ENCODE data around the gene RHBDL2. TPM values are rescaled to one million over a fixed set of nuclear protein-coding genes. Genes with fewer than 3 reads are reported as not detected.

Gene RHBDL2
- total and polyA plus RNA-seq, 10 of the 15 experiments (the other 5 are each of a cell fraction or from before 2014, with no cell fraction given): 0.05 TPM; not detected in 9

- intact Hi-C loops (cut with micrococcal nuclease; ENCODE audit: unreplicated experiment) (no loop called here), in situ Hi-C loops (cut with MboI) (no loop called here)
- no TSS peak for BruUV-seq (replicated peaks)
- Histone ChIP-seq H3K79me2 (ENCODE audit: control insufficient read depth, insufficient read depth, low read length) (no peaks in the 10 kb centered on the region), H4K20me1 (ENCODE audit: control insufficient read depth, insufficient read depth) (no peaks in the 10 kb centered on the region), H3K36me3 (ENCODE audit: control insufficient read depth in 2 of 2, insufficient read depth in 2 of 2, low read length in 1 of 2) (no peaks in the 10 kb centered on the region), H3K27me3 (replicated peaks in 1 of 2; ENCODE audit: control insufficient read depth in 2 of 2, insufficient read depth in 2 of 2, low read length in 1 of 2) (no peaks in the 10 kb centered on the region), H3K27ac (ENCODE audit: control insufficient read depth, insufficient read depth) (no peak overlapping the region), H3K4me1 (ENCODE audit: control insufficient read depth, insufficient read depth, low read length) (no peaks in the 10 kb centered on the region), H2AFZ (ENCODE audit: control insufficient read depth, low read depth, low read length) (no peak overlapping the region), H3K9ac (ENCODE audit: control insufficient read depth, insufficient read depth, low read length) (no peak overlapping the region), H3K4me3 (no peak overlapping the region), H3K4me2 (ENCODE audit: control insufficient read depth, insufficient read depth) (no peak overlapping the region), H3K9me3 (replicated peaks; ENCODE audit: control insufficient read depth, insufficient read depth, low read length) (no peaks in the 10 kb centered on the region)
- ChIA-PET SMC1A (ENCODE audit: uncharacterized antibody, unreplicated experiment) (no interaction called here), POLR2A (no interaction called here), CTCF (interaction anchor here (1.1 kb wide), 1 partner anchor 142 kb away, joined by 5 read pairs; no protein-coding TSS in a partner anchor), RAD21 (ENCODE audit: unreplicated experiment) (no interaction called here)
- TF ChIP-seq NBN (IDR thresholded peaks at IDR 0.05) (no peak), RAD51 (IDR thresholded peaks at IDR 0.05) (no peak), CBFB (IDR thresholded peaks at IDR 0.05; ENCODE audit: low read depth) (no peak), PAX8 (IDR thresholded peaks at IDR 0.05) (no peak), SUZ12 (IDR thresholded peaks at IDR 0.05; ENCODE audit: unreplicated experiment) (no peak), POLR2AphosphoS5 (IDR thresholded peaks at IDR 0.05; ENCODE audit: low read length) (no peak)
- DNase-seq (ENCODE audit: low read depth, low spot score) (no peak), ATAC-seq (no peak), FAIRE-seq (no peak)
- 52% methylated on average over 2 of the region's 2 CpGs for WGBS (ENCODE audit: insufficient coverage, insufficient replicate concordance, low lambda C conversion rate, missing lambda C conversion rate)
Measured at GRCh38 chr1:38950553-38950952, 8.9 kb upstream of the RHBDL2 start.

- in situ Hi-C loops (cut with MboI) (no loop called here), intact Hi-C loops (cut with micrococcal nuclease; ENCODE audit: unreplicated experiment) (no loop called here)
- ChIA-PET CTCF (no interaction called here), SMC1A (ENCODE audit: uncharacterized antibody, unreplicated experiment) (no interaction called here), RAD21 (ENCODE audit: unreplicated experiment) (no interaction called here), POLR2A (no interaction called here)
- Histone ChIP-seq H3K4me1 (ENCODE audit: control insufficient read depth, insufficient read depth, low read length) (no peaks in the 10 kb centered on the region), H4K20me1 (ENCODE audit: control insufficient read depth, insufficient read depth) (no peaks in the 10 kb centered on the region), H3K36me3 (ENCODE audit: control insufficient read depth in 2 of 2, insufficient read depth in 2 of 2, low read length in 1 of 2) (no peaks in the 10 kb centered on the region), H3K27me3 (replicated peaks in 1 of 2; ENCODE audit: control insufficient read depth in 2 of 2, insufficient read depth in 2 of 2, low read length in 1 of 2) (no peaks in the 10 kb centered on the region; a peak in 1 of 4 replicates), H2AFZ (ENCODE audit: control insufficient read depth, low read depth, low read length) (no peak overlapping the region), H3K9me3 (replicated peaks; ENCODE audit: control insufficient read depth, insufficient read depth, low read length) (no peaks in the 10 kb centered on the region), H3K79me2 (ENCODE audit: control insufficient read depth, insufficient read depth, low read length) (no peaks in the 10 kb centered on the region), H3K4me2 (ENCODE audit: control insufficient read depth, insufficient read depth) (no peak overlapping the region), H3K9ac (ENCODE audit: control insufficient read depth, insufficient read depth, low read length) (no peak overlapping the region), H3K4me3 (no peak overlapping the region), H3K27ac (ENCODE audit: control insufficient read depth, insufficient read depth) (no peak overlapping the region)
- FAIRE-seq: no peak
- ATAC-seq: no peak
- DNase-seq (ENCODE audit: low read depth, low spot score): no peak
- TF ChIP-seq GABPA (IDR thresholded peaks at IDR 0.05; ENCODE audit: low read depth) (no peak), CBX5 (IDR thresholded peaks at IDR 0.05; ENCODE audit: low read depth) (no peak), ESRRA (IDR thresholded peaks at IDR 0.05; ENCODE audit: low read length) (no peak), ETV6 (conservative IDR thresholded peaks at IDR 0.05 in 1 of 2, IDR thresholded peaks at IDR 0.05 in 1 of 2; ENCODE audit: borderline replicate concordance in 1 of 2, low read depth in 1 of 2) (no peak), RAD21 (IDR thresholded peaks at IDR 0.05; ENCODE audit: insufficient read depth, low read depth, low read length) (no peak), HCFC1 (IDR thresholded peaks at IDR 0.05; ENCODE audit: low read length) (no peak), TCF12 (IDR thresholded peaks at IDR 0.05; ENCODE audit: low read depth, low read length) (no peak), NR2C1 (IDR thresholded peaks at IDR 0.05) (no peak), IRF4 (IDR thresholded peaks at IDR 0.05; ENCODE audit: low read depth, low read length) (no peak)
- BruUV-seq (replicated peaks): no TSS peak
- WGBS (ENCODE audit: insufficient coverage, insufficient replicate concordance, low lambda C conversion rate, missing lambda C conversion rate): 40% methylated on average over 3 of the region's 4 CpGs
Measured at GRCh38 chr1:38944547-38944946, 2.9 kb upstream of the RHBDL2 start.
